Choroid plexus epithelial cell (primary cell): ENCODE measurements around the gene GSTP1.

ENCODE experiments used
- DNase-seq: peaks from one replicate; pipeline ENCODE4 v3.0.0-alpha.2; 2010; ENCODE audit warnings: low read depth
- H3K4me3 ChIP-seq: 2 replicates; pipeline ENCODE4 v1.5.1; 2011; ENCODE audit warnings: low read depth, mild to moderate bottlenecking, control low read depth, low read length, moderate library complexity
- CTCF ChIP-seq: conservative IDR thresholded peaks from 2 replicates; pipeline ENCODE4 v1.5.1; 2011; ENCODE audit warnings: low read depth, mild to moderate bottlenecking, control low read depth, inconsistent platforms, low read length, moderate library complexity

GSTP1 gene

DNA sequence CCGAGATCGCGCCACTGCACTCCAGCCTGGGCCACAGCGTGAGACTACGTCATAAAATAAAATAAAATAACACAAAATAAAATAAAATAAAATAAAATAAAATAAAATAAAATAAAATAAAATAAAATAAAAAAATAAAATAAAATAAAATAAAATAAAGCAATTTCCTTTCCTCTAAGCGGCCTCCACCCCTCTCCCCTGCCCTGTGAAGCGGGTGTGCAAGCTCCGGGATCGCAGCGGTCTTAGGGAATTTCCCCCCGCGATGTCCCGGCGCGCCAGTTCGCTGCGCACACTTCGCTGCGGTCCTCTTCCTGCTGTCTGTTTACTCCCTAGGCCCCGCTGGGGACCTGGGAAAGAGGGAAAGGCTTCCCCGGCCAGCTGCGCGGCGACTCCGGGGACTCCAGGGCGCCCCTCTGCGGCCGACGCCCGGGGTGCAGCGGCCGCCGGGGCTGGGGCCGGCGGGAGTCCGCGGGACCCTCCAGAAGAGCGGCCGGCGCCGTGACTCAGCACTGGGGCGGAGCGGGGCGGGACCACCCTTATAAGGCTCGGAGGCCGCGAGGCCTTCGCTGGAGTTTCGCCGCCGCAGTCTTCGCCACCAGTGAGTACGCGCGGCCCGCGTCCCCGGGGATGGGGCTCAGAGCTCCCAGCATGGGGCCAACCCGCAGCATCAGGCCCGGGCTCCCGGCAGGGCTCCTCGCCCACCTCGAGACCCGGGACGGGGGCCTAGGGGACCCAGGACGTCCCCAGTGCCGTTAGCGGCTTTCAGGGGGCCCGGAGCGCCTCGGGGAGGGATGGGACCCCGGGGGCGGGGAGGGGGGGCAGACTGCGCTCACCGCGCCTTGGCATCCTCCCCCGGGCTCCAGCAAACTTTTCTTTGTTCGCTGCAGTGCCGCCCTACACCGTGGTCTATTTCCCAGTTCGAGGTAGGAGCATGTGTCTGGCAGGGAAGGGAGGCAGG is at the start of gene GSTP1:
GSTP1 (plus strand) TSS at position 566 of the 958 bp plus-strand sequence; CDS start at position 598, 32 bp downstream.
- peak; percentile 88 for DNase-seq
- peak; percentile 48 for TF ChIP-seq CTCF
- H3K4me3 ChIP-seq = peak within 1 kb of the TSS; percentile 83

DNA sequence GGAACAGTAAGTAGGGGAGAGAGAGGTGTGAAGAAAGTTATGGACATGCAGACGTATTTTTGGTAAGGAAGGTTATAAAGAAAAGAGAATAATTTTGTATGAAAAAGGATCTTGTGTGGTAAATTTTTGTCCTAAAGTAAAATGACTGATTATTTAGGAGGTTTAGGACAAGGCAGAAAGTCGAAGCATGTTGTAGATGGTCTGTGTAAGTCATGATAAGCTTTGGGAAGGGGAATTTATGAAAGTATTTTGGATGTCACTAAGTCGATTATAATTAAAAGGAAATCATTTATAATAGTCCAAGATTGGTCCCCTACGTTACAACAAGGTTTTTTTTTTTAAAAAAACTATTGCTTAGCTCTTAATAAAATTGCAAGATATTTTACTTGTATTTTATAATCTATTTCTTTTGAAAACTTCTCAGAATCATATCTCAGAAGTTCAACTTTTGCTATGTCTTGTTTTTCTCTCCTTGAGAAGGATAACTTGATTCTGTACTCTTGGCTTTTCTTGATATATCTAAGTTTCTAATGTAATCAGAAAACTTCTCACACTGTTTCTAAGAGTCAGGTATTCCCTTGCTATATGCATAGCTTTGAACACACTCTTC is 49.4 kb upstream of the GSTP1 start:
- TF ChIP-seq CTCF = no peak
- DNase-seq = no peak
- no peak overlapping the region for H3K4me3 ChIP-seq

DNA sequence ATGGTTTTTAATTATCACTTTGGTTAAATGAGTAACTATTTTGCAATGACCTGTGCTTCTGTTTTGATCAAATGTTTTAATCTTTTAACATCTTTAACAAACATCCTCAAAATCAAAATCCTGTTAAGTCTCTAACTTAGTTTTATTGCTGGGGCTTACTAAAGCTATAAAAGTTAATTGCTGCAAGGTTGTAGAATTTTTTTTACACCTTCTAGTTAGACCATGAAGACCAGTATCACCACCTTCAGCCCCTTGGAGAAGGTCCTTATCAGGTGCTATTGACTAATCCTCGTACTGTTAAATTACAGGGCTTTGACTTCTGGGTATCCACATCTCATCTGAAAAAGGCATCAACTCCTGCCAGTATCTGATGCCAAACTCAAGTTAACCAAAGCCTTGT is 48.1 kb upstream of the GSTP1 start:
- no peak for DNase-seq
- TF ChIP-seq CTCF = no peak
- H3K4me3 ChIP-seq = no peak overlapping the region

- no peak for DNase-seq
- no peak for TF ChIP-seq CTCF
- no peak overlapping the region for H3K4me3 ChIP-seq
These were observed 45.3 kb upstream of the GSTP1 start for GRCh38 chr11:67538306-67538705.

GRCh38 chr11:67538823-67539505 is 44.6 kb upstream of the GSTP1 start:
- no peak for DNase-seq
- no peak for TF ChIP-seq CTCF
- H3K4me3 ChIP-seq = no peak overlapping the region

DNA sequence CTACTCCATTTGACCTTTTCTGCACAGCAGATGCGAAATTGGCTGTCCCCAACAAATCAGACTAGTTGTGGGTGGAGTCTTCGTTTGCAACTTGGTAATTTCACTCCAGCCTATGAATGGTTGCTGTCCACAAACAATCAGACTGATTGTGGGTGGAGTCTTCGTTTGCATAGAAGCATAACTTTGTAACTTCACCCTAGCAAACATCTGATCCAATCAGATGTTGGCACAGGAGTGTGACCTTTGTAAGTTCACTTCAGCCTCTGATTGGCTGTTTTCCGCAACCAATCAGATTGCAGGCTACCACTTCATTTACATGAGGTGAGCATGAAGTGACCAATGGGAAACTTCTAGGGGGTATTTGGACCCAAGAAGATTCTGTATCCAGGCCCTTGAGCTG is 44.1 kb upstream of the GSTP1 start:
- no peak for TF ChIP-seq CTCF
- DNase-seq = no peak

More for the DNA sequence above, 44.1 kb upstream of the GSTP1 start:
- no peak overlapping the region for H3K4me3 ChIP-seq
